T47D (cell line): ENCODE measurements around the gene ASCL4.

Experiments used
- DNase-seq, 2 experiments: peaks; one replicate each; pipeline versions ENCODE4 v3.0.0 to v3.0.0-alpha.2; 2011 to 2012; ENCODE audit warnings: low read depth in 1 of 2, low spot score in 1 of 2
- JUND ChIP-seq: IDR thresholded peaks from 2 replicates; pipeline ENCODE4 v1.6.1; 2012; ENCODE audit warnings: low read depth
- in situ Hi-C: cut with HindIII; loops from 2 replicates; pipeline ENCODE4 v1.10.0; 2016; ENCODE audit warnings: low sequenced_read_pairs, low pct_unique_long_range_greater_than_20kb

Gene ASCL4

DNA sequence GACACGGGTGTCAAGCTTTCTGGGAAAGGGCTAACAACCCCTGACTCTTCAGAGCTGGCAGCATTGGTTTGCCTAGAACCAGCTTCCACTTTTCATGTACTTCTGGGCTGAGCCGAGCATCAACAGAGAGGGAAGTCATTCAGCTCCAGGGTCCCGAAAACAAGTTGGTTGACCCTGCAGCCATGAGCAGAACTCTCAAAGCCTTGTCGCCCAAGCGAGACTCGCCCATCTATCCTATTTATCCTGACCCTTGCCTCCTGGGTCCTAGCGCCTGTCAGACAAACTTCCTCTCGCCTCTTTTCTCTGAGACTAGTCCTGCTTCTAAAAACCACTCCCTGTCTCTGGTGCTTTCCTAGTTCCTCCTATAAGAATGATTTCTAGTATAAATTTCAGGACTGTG is 47.9 kb downstream of the ASCL4 start:
- in situ Hi-C loops = no loop called here
- DNase-seq = no peak
- no peak for TF ChIP-seq JUND
